Neural cell (in vitro differentiated cells): ENCODE results near the gene PHF10. TPM values are rescaled to one million over a fixed set of nuclear protein-coding genes. Genes with fewer than 3 reads are reported as not detected.

Source experiments
- H2AFZ ChIP-seq: fragments of 200-600, 300-800 bp; sonication (generic), shearing (Covaris generic); 2 replicates; pipeline ENCODE4 v1.6.0; 2014; ENCODE audit warnings: low read depth, mild to moderate bottlenecking, antibody characterized with exemption, low read length, moderate library complexity
- H3F3A ChIP-seq: fragments of 200-600 bp; shearing (Covaris generic); 2 replicates; pipeline ENCODE4 v1.6.1; 2016; ENCODE audit warnings: mild to moderate bottlenecking, moderate library complexity, mixed read lengths, antibody characterized with exemption, low read length; ENCODE audit not compliant: insufficient read depth, poor library complexity, severe bottlenecking
- H3K27ac ChIP-seq: fragments of 200-600, 300-800 bp; sonication (generic), shearing (Covaris generic); 2 replicates; pipeline ENCODE4 v1.5.1; 2014; ENCODE audit warnings: mild to moderate bottlenecking, low read length, moderate library complexity
- H3K27me3 ChIP-seq: fragments of 300-800, 200-600 bp; sonication (generic), shearing (Covaris generic); 2 replicates; pipeline ENCODE4 v1.6.0; 2014; ENCODE audit warnings: mild to moderate bottlenecking, low read depth, low read length, moderate library complexity; ENCODE audit not compliant: insufficient read depth
- H3K36me3 ChIP-seq: fragments of 300-800, 200-600 bp; sonication (generic), shearing (Covaris generic); 2 replicates; pipeline ENCODE4 v1.5.1; 2014; ENCODE audit warnings: mild to moderate bottlenecking, antibody characterized with exemption, low read length, moderate library complexity; ENCODE audit not compliant: insufficient read depth
- H3K4me2 ChIP-seq: fragments of 300-800, 200-600 bp; sonication (generic), shearing (Covaris generic); 2 replicates; pipeline ENCODE4 v1.6.0; 2014; ENCODE audit warnings: mild to moderate bottlenecking, low read length
- H3K4me3 ChIP-seq: fragments of 300-800, 200-600 bp; sonication (generic), shearing (Covaris generic); 2 replicates; pipeline ENCODE4 v1.5.1; 2014; ENCODE audit warnings: mild to moderate bottlenecking, low read length, moderate library complexity
- H3K79me2 ChIP-seq: fragments of 200-600 bp; shearing (Covaris generic); replicated peaks from 2 replicates; pipeline ENCODE4 v1.6.0; 2014; ENCODE audit warnings: mild to moderate bottlenecking, low read length, moderate library complexity; ENCODE audit not compliant: insufficient read depth
- H3K9ac ChIP-seq: fragments of 300-800, 200-600 bp; sonication (generic), shearing (Covaris generic); 2 replicates; pipeline ENCODE4 v1.6.1; 2016; ENCODE audit warnings: mild to moderate bottlenecking, low read length, mixed read lengths
- H3K9me2 ChIP-seq: fragments of 200-600 bp; shearing (Covaris generic); 2 replicates; pipeline ENCODE4 v1.6.1; 2016; ENCODE audit warnings: mild to moderate bottlenecking, low read length, mixed read lengths; ENCODE audit not compliant: insufficient read depth
- H3K9me3 ChIP-seq: fragments of 200-600, 300-800 bp; sonication (generic), shearing (Covaris generic); 2 replicates; pipeline ENCODE4 v1.6.1; 2016; ENCODE audit warnings: mild to moderate bottlenecking, mixed run types, low read length, moderate library complexity, mixed read lengths
- H4K20me1 ChIP-seq: fragments of 200-600 bp; shearing (Covaris generic); 2 replicates; pipeline ENCODE4 v1.6.1; 2016; ENCODE audit warnings: mild to moderate bottlenecking, mixed run types; ENCODE audit not compliant: insufficient read depth
- CTCF ChIP-seq: fragments of 450-650 bp; IDR thresholded peaks from 2 replicates; pipeline ENCODE4 v1.5.1; 2014; ENCODE audit warnings: antibody characterized with exemption, mild to moderate bottlenecking, moderate library complexity; ENCODE audit not compliant: poor library complexity, severe bottlenecking
- EP300 ChIP-seq: fragments of 450-650 bp; conservative IDR thresholded peaks from 2 replicates; pipeline ENCODE4 v1.6.1; 2014; ENCODE audit warnings: antibody characterized with exemption, mild to moderate bottlenecking, moderate library complexity; ENCODE audit not compliant: poor library complexity, severe bottlenecking
- EZH2 ChIP-seq: fragments of 200-600, 300-800 bp; shearing (Covaris generic), sonication (generic); IDR thresholded peaks from 2 replicates; pipeline ENCODE4 v1.6.1; 2014; ENCODE audit warnings: antibody characterized with exemption, low read length, borderline replicate concordance, mild to moderate bottlenecking; ENCODE audit not compliant: insufficient read depth, poor library complexity, severe bottlenecking
- MXI1 ChIP-seq: fragments of 450-650 bp; conservative IDR thresholded peaks from 2 replicates; pipeline ENCODE4 v1.6.1; 2014; ENCODE audit warnings: antibody characterized with exemption, mild to moderate bottlenecking; ENCODE audit not compliant: poor library complexity, severe bottlenecking
- POLR2AphosphoS5 ChIP-seq: IDR thresholded peaks from 2 replicates; pipeline ENCODE4 v1.6.1; 2012
- RAD21 ChIP-seq: fragments of 450-650 bp; conservative IDR thresholded peaks from 2 replicates; pipeline ENCODE4 v1.6.1; 2014; ENCODE audit warnings: antibody characterized with exemption, mild to moderate bottlenecking, moderate library complexity
- SMC3 ChIP-seq: fragments of 450-650 bp; conservative IDR thresholded peaks from 2 replicates; pipeline ENCODE4 v1.6.1; 2014; ENCODE audit warnings: antibody characterized with exemption, mild to moderate bottlenecking, moderate library complexity; ENCODE audit not compliant: poor library complexity
- TAF1 ChIP-seq: IDR thresholded peaks from 2 replicates; pipeline ENCODE4 v1.6.1; 2012; ENCODE audit warnings: low read depth
- polyA plus RNA-seq: library from polyadenylated mRNA; depleted of rRNA; stranded (reverse); fragments of >200 nt; gene quantifications from 2 replicates; pipeline ENCODE4 v1.2.3, GENCODE V29; 2014
- TF ChIP-seq, protein P1 (sequence below): IDR thresholded peaks from 2 replicates; pipeline ENCODE4 v1.6.1; 2012; ENCODE audit warnings: borderline replicate concordance

Gene PHF10
- polyA plus RNA-seq, 1 donor from 2014 or later, result 48.9 TPM

DNA sequence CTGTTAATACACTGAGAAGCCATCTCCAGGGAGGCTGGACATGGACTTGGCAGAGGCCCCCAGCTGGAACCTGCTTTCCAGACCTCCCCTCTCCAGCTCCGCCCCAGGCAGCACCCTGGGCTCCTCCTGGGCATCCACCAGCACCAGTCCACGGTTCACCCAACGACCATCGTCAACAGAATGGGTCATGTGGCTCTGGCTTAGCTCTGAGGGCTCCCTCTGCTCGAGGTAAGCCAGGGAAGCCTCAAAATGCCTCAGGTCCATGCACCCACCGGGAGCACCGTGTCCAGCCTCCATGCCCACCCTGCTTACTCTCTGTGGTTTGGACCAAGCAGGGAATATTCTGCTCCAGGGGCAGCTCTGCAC is 62.9 kb downstream of the PHF10 start:
- no peak overlapping the region for H3K9ac ChIP-seq
- TF ChIP-seq EZH2, result no peak
- no peaks in the 10 kb centered on the region for H3K9me2 ChIP-seq
- peaks cover 1% of the 10 kb centered on the region for H3K36me3 ChIP-seq
- no peaks in the 10 kb centered on the region for H3F3A ChIP-seq
- no peaks in the 10 kb centered on the region for H3K27me3 ChIP-seq
- H3K79me2 ChIP-seq, result no peaks in the 10 kb centered on the region
- H2AFZ ChIP-seq, result no peak overlapping the region
- no peak overlapping the region for H3K27ac ChIP-seq
- H4K20me1 ChIP-seq, result no peaks in the 10 kb centered on the region
- H3K4me2 ChIP-seq, result no peak overlapping the region
- no peak overlapping the region for H3K4me3 ChIP-seq
- no peaks in the 10 kb centered on the region for H3K9me3 ChIP-seq

DNA sequence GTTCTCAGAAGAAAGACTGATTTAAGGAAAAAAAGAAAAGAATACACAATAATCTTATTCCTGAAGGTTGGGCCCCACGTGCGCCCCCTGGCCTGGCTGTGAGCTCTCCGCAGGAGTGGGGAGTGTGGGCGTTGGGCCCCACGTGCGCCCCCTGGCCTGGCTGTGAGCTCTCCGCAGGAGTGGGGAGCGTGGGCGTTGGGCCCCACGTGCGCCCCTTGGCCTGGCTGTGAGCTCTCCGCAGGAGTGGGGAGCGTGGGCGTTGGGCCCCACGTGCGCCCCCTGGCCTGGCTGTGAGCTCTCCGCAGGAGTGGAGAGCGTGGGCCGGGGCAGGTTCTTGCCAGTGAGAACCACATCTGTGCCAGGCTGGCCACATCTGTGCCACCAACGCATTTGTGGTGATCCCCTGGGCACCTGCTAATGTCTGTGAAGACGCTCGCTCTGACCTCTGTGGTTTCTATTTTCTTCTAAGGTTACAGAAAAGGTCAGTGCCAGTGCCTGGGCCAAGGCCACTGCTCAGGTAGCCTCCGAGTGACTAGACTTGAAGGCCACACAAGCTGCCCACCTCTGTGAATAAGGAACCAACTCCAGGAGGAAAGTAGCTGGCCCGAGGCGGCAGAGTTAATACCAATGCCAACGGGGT is 63.4 kb downstream of the PHF10 start:
- no peak overlapping the region for H3K9ac ChIP-seq
- H3K36me3 ChIP-seq, result no peaks in the 10 kb centered on the region
- H3K27ac ChIP-seq, result no peak overlapping the region
- no peaks in the 10 kb centered on the region for H4K20me1 ChIP-seq
- H3K4me3 ChIP-seq, result no peak overlapping the region
- H3K9me2 ChIP-seq, result no peaks in the 10 kb centered on the region
- no peaks in the 10 kb centered on the region for H3K27me3 ChIP-seq
- no peak overlapping the region for H3K4me2 ChIP-seq
- H3K9me3 ChIP-seq, result no peaks in the 10 kb centered on the region
- no peaks in the 10 kb centered on the region for H3F3A ChIP-seq
- no peaks in the 10 kb centered on the region for H3K79me2 ChIP-seq
- TF ChIP-seq TAF1 (no peak), CTCF (no peak), RAD21 (no peak), SMC3 (no peak), MXI1 (no peak), POLR2AphosphoS5 (no peak), EZH2 (no peak), EP300 (no peak)
- TF ChIP-seq, protein P1, sequence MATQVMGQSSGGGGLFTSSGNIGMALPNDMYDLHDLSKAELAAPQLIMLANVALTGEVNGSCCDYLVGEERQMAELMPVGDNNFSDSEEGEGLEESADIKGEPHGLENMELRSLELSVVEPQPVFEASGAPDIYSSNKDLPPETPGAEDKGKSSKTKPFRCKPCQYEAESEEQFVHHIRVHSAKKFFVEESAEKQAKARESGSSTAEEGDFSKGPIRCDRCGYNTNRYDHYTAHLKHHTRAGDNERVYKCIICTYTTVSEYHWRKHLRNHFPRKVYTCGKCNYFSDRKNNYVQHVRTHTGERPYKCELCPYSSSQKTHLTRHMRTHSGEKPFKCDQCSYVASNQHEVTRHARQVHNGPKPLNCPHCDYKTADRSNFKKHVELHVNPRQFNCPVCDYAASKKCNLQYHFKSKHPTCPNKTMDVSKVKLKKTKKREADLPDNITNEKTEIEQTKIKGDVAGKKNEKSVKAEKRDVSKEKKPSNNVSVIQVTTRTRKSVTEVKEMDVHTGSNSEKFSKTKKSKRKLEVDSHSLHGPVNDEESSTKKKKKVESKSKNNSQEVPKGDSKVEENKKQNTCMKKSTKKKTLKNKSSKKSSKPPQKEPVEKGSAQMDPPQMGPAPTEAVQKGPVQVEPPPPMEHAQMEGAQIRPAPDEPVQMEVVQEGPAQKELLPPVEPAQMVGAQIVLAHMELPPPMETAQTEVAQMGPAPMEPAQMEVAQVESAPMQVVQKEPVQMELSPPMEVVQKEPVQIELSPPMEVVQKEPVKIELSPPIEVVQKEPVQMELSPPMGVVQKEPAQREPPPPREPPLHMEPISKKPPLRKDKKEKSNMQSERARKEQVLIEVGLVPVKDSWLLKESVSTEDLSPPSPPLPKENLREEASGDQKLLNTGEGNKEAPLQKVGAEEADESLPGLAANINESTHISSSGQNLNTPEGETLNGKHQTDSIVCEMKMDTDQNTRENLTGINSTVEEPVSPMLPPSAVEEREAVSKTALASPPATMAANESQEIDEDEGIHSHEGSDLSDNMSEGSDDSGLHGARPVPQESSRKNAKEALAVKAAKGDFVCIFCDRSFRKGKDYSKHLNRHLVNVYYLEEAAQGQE, result no peak
- H2AFZ ChIP-seq, result no peak overlapping the region
